Stimulated activated CD4-positive, alpha-beta T cell treated with anti-CD3 and anti-CD28 coated beads, TNF-alpha, amount 100 ng/mL, for 48 hours (primary cell): ENCODE measurements around the gene EFNA5.

Experiments
- DNase-seq, 3 donors: peaks; one replicate each; pipeline ENCODE4 v3.0.0-alpha.2; 2020; ENCODE audit warnings: low read depth in 3 of 3

EFNA5 gene

GRCh38 chr5:107639990-107640389 lies 30.7 kb downstream of the EFNA5 start:
- DNase-seq, result no peak

GRCh38 chr5:107636555-107636954 lies 34.2 kb downstream of the EFNA5 start:
- no peak for DNase-seq

DNA sequence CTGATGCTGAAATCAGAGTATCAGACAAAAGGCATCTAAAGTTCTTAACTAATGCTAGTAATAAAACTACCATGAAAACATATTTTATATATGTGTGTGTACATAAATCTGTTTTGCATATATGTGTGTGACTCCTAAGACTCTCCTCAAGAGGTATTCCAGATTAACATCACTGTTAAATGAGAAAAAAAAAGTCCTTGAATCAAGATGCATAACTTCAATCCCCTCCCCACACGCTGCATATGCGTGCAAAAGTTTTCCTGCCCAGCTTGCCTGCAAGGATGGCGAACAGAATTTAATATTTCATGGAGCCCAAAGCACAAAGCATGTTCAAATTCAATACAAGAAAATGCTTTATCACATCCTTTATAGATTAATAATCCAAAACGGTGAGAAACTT lies 34.7 kb downstream of the EFNA5 start:
- DNase-seq, result no peak

DNA sequence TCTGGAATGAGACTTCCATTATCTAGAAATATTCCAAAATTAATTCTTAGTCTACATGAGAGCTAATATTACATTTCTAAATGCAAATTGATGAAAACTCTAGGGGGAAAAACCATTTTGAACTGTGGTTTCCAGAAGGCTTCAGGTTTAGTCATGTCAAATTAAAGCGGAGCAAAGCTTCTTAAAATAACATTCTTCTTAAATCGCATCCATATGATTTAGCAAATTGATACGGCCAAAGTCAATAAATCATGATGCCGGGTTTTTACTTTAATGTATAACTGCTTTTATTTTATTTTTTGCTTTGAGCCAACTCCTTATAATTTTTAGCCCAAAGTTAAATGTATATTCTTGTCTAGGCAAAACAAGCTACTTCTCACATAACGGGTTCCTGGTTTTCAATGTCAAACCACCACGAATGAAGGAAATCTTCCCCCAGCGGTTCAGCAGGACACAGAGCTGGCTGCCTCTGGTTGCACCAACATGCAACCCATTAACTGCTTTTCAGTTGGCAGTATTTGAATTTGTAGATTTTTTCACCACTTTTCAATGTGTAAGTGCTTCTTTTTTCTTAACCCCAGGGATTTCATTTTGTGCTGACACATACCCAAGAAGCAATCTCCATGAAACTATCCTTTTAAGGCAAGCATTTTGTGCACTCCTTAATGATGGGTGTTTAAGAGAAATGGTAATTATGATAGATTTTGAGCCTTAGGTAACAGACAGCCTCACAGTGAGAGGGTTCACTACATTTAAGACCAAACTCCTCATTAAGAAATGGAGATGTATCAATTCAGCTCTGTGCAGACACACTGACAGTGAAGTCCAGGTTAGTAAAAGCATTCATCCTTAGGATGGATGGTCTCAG lies 35.5 kb downstream of the EFNA5 start:
- no peak for DNase-seq

DNA sequence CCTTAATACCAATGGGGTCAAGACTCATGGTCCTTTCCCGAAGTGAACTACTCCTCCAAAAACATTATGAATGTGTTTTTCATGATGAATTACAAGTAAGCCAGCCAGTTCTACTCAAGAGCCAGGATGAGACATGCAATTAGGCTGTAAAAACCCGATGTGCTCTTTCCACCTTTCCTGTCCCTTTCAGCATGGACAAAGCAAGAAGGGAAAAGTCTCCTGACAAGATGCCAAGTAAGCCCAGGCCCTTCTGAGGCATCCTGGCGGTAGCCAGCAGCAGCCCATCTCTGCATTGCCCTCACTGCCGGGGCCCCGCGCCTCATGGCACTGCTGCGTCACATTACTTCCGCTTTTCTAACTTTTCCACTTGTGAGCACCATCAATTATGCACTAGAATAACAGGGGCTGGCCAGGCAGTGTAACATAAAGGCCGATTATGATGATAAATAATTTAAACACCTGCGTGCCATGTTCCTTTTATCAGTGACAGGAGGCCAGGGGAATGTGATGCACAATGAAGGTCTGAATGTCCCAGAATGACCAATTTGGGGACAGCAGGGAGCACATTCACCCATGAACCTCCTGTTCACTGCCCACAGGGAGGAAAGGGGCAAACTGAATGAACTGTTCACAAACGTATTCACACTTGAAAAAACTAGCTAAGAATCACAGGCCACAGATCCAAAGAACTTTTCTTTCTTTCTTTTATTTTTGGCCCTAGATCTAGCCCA lies 37.4 kb downstream of the EFNA5 start:
- DNase-seq, result no peak

GRCh38 chr5:107631805-107632362 lies 38.9 kb downstream of the EFNA5 start:
- DNase-seq, result no peak

- DNase-seq, result no peak
Measured at GRCh38 chr5:107630184-107630583, 40.6 kb downstream of the EFNA5 start.

DNA sequence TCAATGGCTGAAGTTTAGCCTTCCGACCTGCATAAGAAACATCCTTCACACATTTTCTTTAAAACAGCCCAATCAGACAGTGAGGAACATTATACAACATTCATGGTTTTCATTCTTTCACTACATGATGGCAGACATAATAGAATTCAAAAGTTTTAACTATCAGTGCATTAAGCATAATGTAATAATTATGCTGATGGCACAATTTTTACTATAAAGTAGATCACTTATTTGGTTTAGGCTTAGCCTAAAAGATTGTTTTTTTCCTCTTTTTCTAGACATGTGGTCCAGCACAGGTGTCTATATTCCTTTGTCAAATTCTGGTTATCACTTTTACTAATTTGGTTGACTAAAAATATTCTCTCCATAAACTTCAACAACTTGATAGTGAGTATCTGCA lies 46.5 kb downstream of the EFNA5 start:
- DNase-seq, result no peak

- no peak for DNase-seq
Measured at GRCh38 chr5:107621089-107621488, 49.6 kb downstream of the EFNA5 start.

DNA sequence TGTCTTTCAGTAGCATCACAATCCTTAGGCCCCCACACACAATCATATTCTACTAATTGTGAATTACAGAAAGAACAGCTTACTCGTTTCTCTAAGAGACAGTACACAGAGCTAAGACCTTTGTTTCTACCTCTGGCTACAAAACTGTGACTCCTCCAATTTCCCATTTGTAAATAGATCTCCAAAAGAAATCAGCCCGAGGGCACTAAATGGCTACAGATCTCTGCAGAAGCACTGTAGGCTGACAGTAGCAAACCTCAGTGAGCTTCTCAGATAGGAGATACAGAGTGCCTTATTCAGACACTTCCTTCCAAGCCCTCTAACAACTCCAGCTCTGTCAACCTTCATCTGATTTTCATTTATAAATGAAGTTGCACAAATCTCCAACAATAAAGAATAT lies 51.0 kb downstream of the EFNA5 start:
- no peak for DNase-seq

- DNase-seq, result no peak
Measured at GRCh38 chr5:107618242-107618641, 52.5 kb downstream of the EFNA5 start.

- no peak for DNase-seq
Measured at GRCh38 chr5:107617052-107617451, 53.7 kb downstream of the EFNA5 start.

GRCh38 chr5:107616213-107616612 lies 54.5 kb downstream of the EFNA5 start:
- DNase-seq, result no peak

DNA sequence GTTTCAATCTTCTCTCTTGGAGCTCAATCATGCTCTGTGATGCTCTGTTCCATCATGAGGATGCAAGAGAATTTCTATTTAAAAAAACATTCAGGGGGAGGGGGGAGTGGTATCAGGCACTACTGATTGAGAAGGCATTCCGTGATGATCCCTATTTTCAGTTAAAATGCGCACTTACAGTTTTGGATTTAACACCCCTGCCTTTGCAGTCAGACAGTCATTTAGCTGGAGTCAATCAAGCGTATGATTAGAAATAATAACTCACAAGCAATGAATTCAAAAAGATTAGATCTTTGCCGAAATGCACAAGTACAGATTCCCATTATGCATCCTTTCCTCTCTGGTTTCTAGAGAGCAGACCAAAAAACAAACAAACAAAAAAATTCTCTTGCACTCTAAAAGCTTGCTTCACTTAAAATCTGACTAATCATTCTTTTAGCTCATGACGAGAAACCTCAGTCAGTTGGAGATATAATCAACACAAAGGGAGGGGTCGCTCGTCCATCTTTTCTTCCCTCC lies 55.4 kb downstream of the EFNA5 start:
- DNase-seq, result no peak

DNA sequence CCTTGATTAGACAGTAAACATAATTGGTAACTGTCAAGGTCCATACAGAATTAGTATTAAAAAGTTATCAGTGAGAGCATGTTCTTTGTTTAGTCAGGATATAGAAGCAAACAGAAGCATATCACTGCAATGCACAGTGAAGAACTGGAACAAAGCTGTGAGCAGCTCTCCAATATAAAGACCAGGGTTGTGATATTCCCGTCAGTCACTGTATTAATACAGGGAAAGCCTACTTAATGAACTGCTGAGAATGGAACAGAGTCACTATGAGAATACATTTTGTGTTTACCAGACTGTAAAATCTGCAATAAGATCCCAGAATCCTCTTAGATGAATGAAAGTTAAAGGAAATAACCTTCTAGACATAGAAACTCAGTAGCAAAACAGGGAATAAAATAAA lies 58.2 kb downstream of the EFNA5 start:
- DNase-seq, result no peak

- DNase-seq, result no peak
Measured at GRCh38 chr5:107610798-107611197, 59.9 kb downstream of the EFNA5 start.

DNA sequence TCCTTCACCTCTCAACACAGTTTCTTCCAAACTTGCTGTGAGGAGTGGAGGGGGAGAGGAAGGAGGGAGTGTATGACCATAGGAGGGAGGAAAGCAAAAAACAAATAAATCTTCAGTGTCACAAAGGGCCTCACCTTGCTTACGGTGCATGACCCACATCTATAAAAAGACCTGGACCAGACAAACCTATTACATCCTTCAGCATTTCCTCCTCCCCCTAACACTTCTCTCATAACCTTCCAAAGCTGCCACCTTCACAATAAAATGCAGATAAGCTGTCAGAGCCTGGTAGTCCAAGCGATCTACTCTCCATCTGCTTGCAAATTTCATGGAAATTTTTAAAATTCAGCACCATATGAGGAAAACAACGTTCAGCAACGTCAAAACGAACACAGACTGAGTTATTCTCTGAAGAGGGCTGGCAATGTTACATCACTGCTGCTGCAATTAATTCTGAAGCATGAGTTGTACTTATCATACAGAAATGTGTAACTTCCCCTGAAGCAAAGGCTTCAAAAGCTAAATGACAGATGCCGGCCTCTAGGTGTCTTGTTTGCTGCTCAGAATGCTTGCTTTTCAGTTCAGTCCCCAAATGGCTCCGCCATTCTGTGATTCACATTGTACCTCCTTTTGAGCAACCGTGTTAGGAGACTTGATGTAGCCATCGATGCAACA lies 62.9 kb downstream of the EFNA5 start:
- no peak for DNase-seq

- DNase-seq, result no peak
Measured at GRCh38 chr5:107607196-107607595, 63.5 kb downstream of the EFNA5 start.

DNA sequence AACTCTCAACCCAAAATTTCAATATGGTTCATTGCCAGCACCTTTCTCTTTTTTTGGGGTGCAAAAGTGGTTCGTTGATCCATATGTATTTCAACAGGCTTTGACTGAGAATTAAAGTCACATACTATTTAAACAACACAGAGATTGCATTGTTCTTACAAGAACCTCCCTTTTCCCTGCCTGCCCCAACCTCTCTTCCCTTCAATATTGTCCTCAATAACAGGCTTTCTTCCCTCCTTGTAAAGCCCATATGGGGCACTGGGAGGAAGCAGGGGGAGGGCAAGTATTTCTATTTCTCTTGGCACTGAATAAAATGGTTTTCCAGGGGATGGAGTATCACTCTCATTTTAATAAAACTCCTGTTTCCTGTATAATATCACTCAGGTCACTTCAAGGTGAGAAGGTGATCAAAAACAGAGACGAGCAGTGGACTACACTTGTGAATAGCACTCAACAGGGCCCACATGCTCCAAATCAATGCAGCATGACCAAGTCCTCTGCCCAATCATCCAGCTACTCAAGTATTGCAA lies 65.1 kb downstream of the EFNA5 start:
- no peak for DNase-seq

GRCh38 chr5:107604990-107605389 lies 65.7 kb downstream of the EFNA5 start:
- no peak for DNase-seq

DNA sequence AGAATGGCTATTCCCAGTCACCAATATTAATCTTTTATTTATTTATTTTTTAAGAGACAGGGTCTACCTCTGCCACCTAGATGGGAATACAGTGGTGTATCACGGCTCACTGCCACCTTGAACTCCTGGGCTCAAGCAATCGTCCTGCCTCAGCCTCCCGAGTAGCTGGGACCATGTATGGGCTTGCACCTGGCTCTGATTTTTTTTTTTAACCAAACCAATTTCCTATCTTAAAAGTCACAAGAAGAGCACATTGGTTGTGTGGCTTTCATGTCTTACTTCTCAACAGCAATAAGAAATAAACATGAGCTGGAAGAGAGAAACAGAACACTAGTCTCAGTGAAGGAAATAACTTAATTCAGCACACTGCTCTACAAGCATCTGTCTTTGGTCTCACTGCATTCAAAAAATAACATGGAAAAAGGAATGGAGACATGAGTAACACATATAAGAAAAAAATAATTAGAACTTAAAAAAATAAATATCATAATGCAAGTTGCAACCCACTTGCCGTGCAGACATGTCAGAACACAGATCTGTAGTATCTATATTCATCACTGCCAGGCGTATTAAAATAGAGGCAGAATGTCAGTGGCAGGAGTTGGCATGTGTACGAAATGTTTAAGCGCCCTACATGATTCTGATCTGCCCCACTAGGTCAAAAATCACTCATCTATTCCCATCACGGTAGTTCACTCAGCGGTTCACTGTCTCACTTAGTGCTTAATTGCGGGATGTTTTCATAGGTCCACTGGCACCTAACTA lies 66.4 kb downstream of the EFNA5 start:
- DNase-seq, result no peak
